H1 (cell line): ENCODE results near the gene SLC12A4. TPM values are rescaled to one million over a fixed set of nuclear protein-coding genes. Genes with fewer than 3 reads are reported as not detected.

ENCODE experiments used
- CTCF ChIA-PET: fragments of 300-600 bp; sonication (Branson Sonifier 250); formaldehyde crosslinking; loops from one replicate; lab custom pipeline; 2021; ENCODE audit not compliant: partially characterized antibody; lab: Charles Lee
- POLR2A ChIA-PET: fragments of 300-600 bp; sonication (Branson Sonifier 250); formaldehyde crosslinking; loops from one replicate; lab custom pipeline; 2021; ENCODE audit warnings: inconsistent platforms; ENCODE audit not compliant: partially characterized antibody; lab: Charles Lee
- DNase-seq, 2 experiments: peaks; one replicate each; pipeline versions ENCODE4 v3.0.0 to v3.0.0-alpha.2; 2010 to 2022; ENCODE audit warnings: low spot score in 2 of 2, low read depth in 1 of 2, mixed read lengths in 1 of 2
- FAIRE-seq: peaks from 2 replicates; lab custom pipeline; 2011; peaks lifted over from hg19 to GRCh38; lab: Jason Lieb, UNC
- H2AFZ ChIP-seq: 2 replicates; pipeline ENCODE4 v1.8.1; 2012; ENCODE audit warnings: low read length, inconsistent platforms
- H2AK5ac ChIP-seq: 2 replicates; pipeline ENCODE4 v1.6.1; 2013; ENCODE audit warnings: low read depth, low read length
- H2BK120ac ChIP-seq: replicated peaks from 2 replicates; pipeline ENCODE3; 2013; ENCODE audit warnings: low read depth, low read length, inconsistent platforms
- H2BK12ac ChIP-seq: 2 replicates; pipeline ENCODE4 v1.6.1; 2013; ENCODE audit warnings: low read depth, low read length
- H2BK15ac ChIP-seq: 2 replicates; pipeline ENCODE4 v1.6.1; 2013; ENCODE audit warnings: low read length
- H2BK20ac ChIP-seq: 2 replicates; pipeline ENCODE4 v1.6.1; 2013; ENCODE audit warnings: low read length
- H2BK5ac ChIP-seq: 2 replicates; pipeline ENCODE4 v1.6.1; 2013; ENCODE audit warnings: low read depth, low read length
- H3K14ac ChIP-seq: 2 replicates; pipeline ENCODE4 v1.6.1; 2013; ENCODE audit warnings: inconsistent platforms; ENCODE audit not compliant: insufficient read length
- H3K18ac ChIP-seq: 2 replicates; pipeline ENCODE4 v1.6.1; 2013; ENCODE audit warnings: low read length; ENCODE audit errors: extremely low read depth
- H3K23ac ChIP-seq: 2 replicates; pipeline ENCODE4 v1.6.1; 2013; ENCODE audit warnings: inconsistent platforms; ENCODE audit not compliant: insufficient read length
- H3K23me2 ChIP-seq: 2 replicates; pipeline ENCODE4 v1.6.1; 2013; ENCODE audit warnings: low read depth, low read length
- H3K27ac ChIP-seq: 2 replicates; pipeline ENCODE4 v1.6.1; 2011; ENCODE audit warnings: low read depth, low read length, inconsistent platforms
- H3K27me3 ChIP-seq, 4 experiments: replicated peaks in 1 of 4; 1 replicate in 1 of 4; 2 replicates in 3 of 4; pipeline versions ENCODE4 v1.6.1 to v1.8.1; 2011 to 2013; ENCODE audit warnings: low read length in 3 of 4, mild to moderate bottlenecking in 3 of 4, inconsistent platforms in 2 of 4, mixed read lengths in 2 of 4, moderate library complexity in 1 of 4; ENCODE audit not compliant: control insufficient read depth in 3 of 4, insufficient read depth in 3 of 4; ENCODE audit errors: extremely low read depth in 1 of 4
- H3K36me3 ChIP-seq, 4 experiments: 2 replicates each; pipeline versions ENCODE4 v1.6.1 to v1.8.1; 2011 to 2013; ENCODE audit warnings: mild to moderate bottlenecking in 4 of 4, low read length in 3 of 4, moderate library complexity in 2 of 4, control low read depth in 1 of 4, inconsistent platforms in 1 of 4; ENCODE audit not compliant: insufficient read depth in 4 of 4, control insufficient read depth in 2 of 4
- H3K4ac ChIP-seq: replicated peaks from 2 replicates; pipeline ENCODE3; 2013; ENCODE audit warnings: low read length, low read depth, mixed read lengths, inconsistent platforms; ENCODE audit not compliant: insufficient read length
- H3K4me1 ChIP-seq, 4 experiments: replicated peaks in 1 of 4; 1 replicate in 1 of 4; 2 replicates in 3 of 4; pipeline versions ENCODE4 v1.6.1 to v1.8.1; 2011 to 2013; ENCODE audit warnings: low read length in 3 of 4, inconsistent platforms in 2 of 4, mixed read lengths in 1 of 4; ENCODE audit not compliant: insufficient read depth in 4 of 4, control insufficient read depth in 3 of 4
- H3K4me2 ChIP-seq, 2 experiments: 2 replicates each; pipeline versions ENCODE4 v1.6.1 to v1.8.1; 2011 to 2013; ENCODE audit warnings: low read depth in 2 of 2, low read length in 2 of 2, control low read depth in 1 of 2, inconsistent platforms in 1 of 2, mild to moderate bottlenecking in 1 of 2; ENCODE audit not compliant: insufficient read depth in 1 of 2
- H3K4me3 ChIP-seq, 4 experiments: fragments of 200-600, 300-600 bp in 1 of 4; sonication (generic), shearing (Covaris generic), sonication (Bioruptor Twin) in 1 of 4; 2 replicates each; pipeline versions ENCODE4 v1.5.1 to v1.8.1; 2011 to 2016; ENCODE audit warnings: low read length in 4 of 4, low read depth in 3 of 4, control low read depth in 2 of 4, inconsistent platforms in 2 of 4, mild to moderate bottlenecking in 2 of 4, mixed read lengths in 1 of 4, moderate library complexity in 1 of 4; ENCODE audit not compliant: insufficient read depth in 2 of 4; ENCODE audit errors: extremely low read depth in 1 of 4
- H3K56ac ChIP-seq: replicated peaks from 2 replicates; pipeline ENCODE3; 2013; ENCODE audit warnings: low read depth, mild to moderate bottlenecking, mixed read lengths, low read length, inconsistent platforms; ENCODE audit not compliant: insufficient read length
- H3K79me1 ChIP-seq: 2 replicates; pipeline ENCODE4 v1.6.1; 2013; ENCODE audit warnings: low read depth, low read length, control low read depth
- H3K79me2 ChIP-seq, 2 experiments: 2 replicates each; pipeline versions ENCODE4 v1.6.1 to v1.8.1; 2012 to 2013; ENCODE audit warnings: low read length in 2 of 2, mild to moderate bottlenecking in 2 of 2, inconsistent platforms in 1 of 2; ENCODE audit not compliant: insufficient read depth in 2 of 2, control insufficient read depth in 1 of 2
- H3K9ac ChIP-seq, 4 experiments: replicated peaks in 1 of 4; 1 replicate in 1 of 4; 2 replicates in 3 of 4; pipeline versions ENCODE4 v1.6.1 to v1.8.1; 2011 to 2013; ENCODE audit warnings: low read depth in 3 of 4, low read length in 3 of 4, control low read depth in 2 of 4, mild to moderate bottlenecking in 2 of 4, moderate library complexity in 2 of 4, inconsistent platforms in 1 of 4; ENCODE audit errors: extremely low read depth in 1 of 4
- H3K9me3 ChIP-seq, 2 experiments: 2 replicates each; pipeline versions ENCODE4 v1.6.1 to v1.8.1; 2012 to 2013; ENCODE audit warnings: mild to moderate bottlenecking in 2 of 2, moderate library complexity in 2 of 2, control low read depth in 1 of 2, inconsistent platforms in 1 of 2, low read depth in 1 of 2, low read length in 1 of 2, mixed read lengths in 1 of 2; ENCODE audit not compliant: insufficient read depth in 2 of 2
- H4K20me1 ChIP-seq, 2 experiments: replicated peaks in 1 of 2; 2 replicates each; pipeline versions ENCODE3 to v1.8.1; 2011 to 2013; ENCODE audit warnings: inconsistent platforms in 2 of 2, low read length in 2 of 2, mild to moderate bottlenecking in 1 of 2; ENCODE audit not compliant: insufficient read depth in 2 of 2, control insufficient read depth in 1 of 2
- H4K5ac ChIP-seq: 2 replicates; pipeline ENCODE4 v1.6.1; 2013; ENCODE audit warnings: low read length, low read depth, mixed read lengths, inconsistent platforms; ENCODE audit not compliant: insufficient read length
- H4K8ac ChIP-seq: 2 replicates; pipeline ENCODE4 v1.8.0; 2013; ENCODE audit warnings: mild to moderate bottlenecking, moderate library complexity, low read length, inconsistent platforms; ENCODE audit not compliant: insufficient read depth; ENCODE audit errors: extremely low read depth
- H4K91ac ChIP-seq: replicated peaks from 2 replicates; pipeline ENCODE3; 2013; ENCODE audit warnings: low read length, mixed read lengths, inconsistent platforms; ENCODE audit not compliant: insufficient read length
- POLR2A ChIP-seq, 2 experiments: IDR thresholded peaks; 1 replicate in 1 of 2; 2 replicates in 1 of 2; pipeline ENCODE4 v1.6.1; 2011; ENCODE audit warnings: low read depth in 2 of 2, low read length in 2 of 2, mild to moderate bottlenecking in 2 of 2; ENCODE audit errors: control extremely low read depth in 1 of 2
- SP2 ChIP-seq: IDR thresholded peaks from 2 replicates; pipeline ENCODE4 v1.6.1; 2012; ENCODE audit warnings: mild to moderate bottlenecking, low read length, inconsistent platforms
- WGBS, 2 experiments: shearing (Covaris generic) in 1 of 2; methylation state at CpG; one replicate each; pipeline versions ENCODE4 v1.1.6 to v1.1.7; 2013 to 2015; ENCODE audit warnings: low lambda C conversion rate in 2 of 2, mixed read lengths in 2 of 2, inconsistent platforms in 1 of 2, low coverage in 1 of 2, missing lambda C conversion rate in 1 of 2; ENCODE audit not compliant: insufficient replicate concordance in 2 of 2, insufficient coverage in 1 of 2, insufficient read length in 1 of 2; ENCODE audit errors: extremely low coverage in 1 of 2, missing lambda C conversion rate in 1 of 2; 5-methylcytosine and 5-hydroxymethylcytosine counted together
- polyA plus RNA-seq, 7 experiments: library from polyadenylated mRNA; depleted of rRNA in 3 of 7; stranded (reverse) in 5 of 7; unstranded in 2 of 7; fragments of >200 nt in 5 of 7; fragments of 200-250 nt in 2 of 7; gene quantifications; 1 replicate in 5 of 7; 2 replicates in 1 of 7; 4 replicates in 1 of 7; pipeline versions ENCODE4 v1.2.1 to v1.2.3, GENCODE V29; 2011 to 2013; ENCODE audit warnings: missing spikeins in 2 of 7, mixed read lengths in 2 of 7
- total RNA-seq: library from RNA; stranded (reverse); fragmentation: NEBNext Ultra II Directional; extraction: Animal tissue kit (Norgen Biotek cat#: 25700); gene quantifications from 2 replicates; pipeline ENCODE4 v1.2.1, GENCODE V29; 2021
- TF ChIP-seq, protein P1 (sequence below), 3 experiments: IDR thresholded peaks; 1 replicate in 2 of 3; 2 replicates in 1 of 3; pipeline versions ENCODE4 v1.5.1 to v1.6.1; 2011; ENCODE audit warnings: low read length in 3 of 3, mild to moderate bottlenecking in 3 of 3, inconsistent platforms in 2 of 3, low read depth in 1 of 3, moderate library complexity in 1 of 3; ENCODE audit not compliant: insufficient read depth in 1 of 3; ENCODE audit errors: control extremely low read depth in 1 of 3

The SLC12A4 gene
- total and polyA plus RNA-seq, 2 of the 8 experiments (the other 6 are each of a cell fraction or from before 2014, with no cell fraction given), result 41.3 to 49.3 TPM

DNA sequence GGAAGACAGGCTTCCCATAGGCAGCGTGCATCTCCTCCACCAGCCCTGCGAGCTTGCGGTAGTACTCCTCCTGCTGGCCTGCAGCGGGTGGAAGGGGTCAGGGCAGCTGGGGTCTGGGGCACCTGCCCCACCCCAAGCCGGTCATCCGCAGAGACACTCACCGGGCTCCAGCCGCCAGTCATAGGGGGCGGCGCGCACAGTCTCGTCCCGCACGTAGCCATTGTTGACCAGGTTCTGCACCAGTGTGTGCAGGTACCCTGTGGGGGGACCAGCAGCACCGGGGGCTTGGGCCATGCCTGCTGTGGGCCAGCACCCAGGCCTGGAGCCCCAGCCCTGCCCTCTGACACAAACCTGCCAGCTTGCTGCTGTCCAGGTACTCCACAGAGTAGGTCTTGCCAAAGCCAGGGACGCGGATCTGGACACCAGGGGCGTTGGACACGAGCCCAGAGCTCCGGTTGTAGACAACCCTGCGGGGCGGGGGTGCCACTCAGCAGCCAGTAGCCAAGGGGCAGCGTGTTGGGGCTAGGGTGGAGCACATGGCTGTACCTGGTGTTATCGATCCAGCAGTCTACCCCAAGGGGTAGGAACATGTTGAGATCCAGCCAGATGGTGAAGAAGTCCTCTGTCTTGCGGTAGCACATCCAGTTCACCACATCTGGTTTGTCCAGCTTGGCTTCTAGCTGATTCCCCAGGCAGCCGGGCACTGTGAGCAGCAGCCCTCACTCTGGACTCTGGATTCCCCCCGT, 25.8 kb downstream of the SLC12A4 start:
- H3K36me3 ChIP-seq, result peaks cover 3 to 30% (median 15%) of the 10 kb centered on the region in 4 experiments; a peak in 6 of 8 replicates
- H3K18ac ChIP-seq, result no peak overlapping the region
- H3K4me2 ChIP-seq, result no peak overlapping the region
- H3K79me2 ChIP-seq, result no peaks in the 10 kb centered on the region
- no peak overlapping the region for H2AFZ ChIP-seq
- DNase-seq (no peak), FAIRE-seq (no peak)
- no peaks in the 10 kb centered on the region for H3K9me3 ChIP-seq
- H2BK20ac ChIP-seq, result no peak overlapping the region
- H2BK120ac ChIP-seq, result no peak overlapping the region
- H4K20me1 ChIP-seq, result peaks cover 15 to 36% of the 10 kb centered on the region in 2 experiments
- ChIA-PET POLR2A (interaction anchor here (1.0 to 6.8 kb wide), 9 partner anchors 7 to 122 kb away, joined by 3 to 31 read pairs (median 3); partner anchors contain the start of genes CTRL, NRN1L and PSMB10), CTCF (interaction anchor here (0.6 to 27.1 kb wide), 39 partner anchors 8 to 299 kb away, joined by 3 to 623 read pairs (median 5); partner anchors contain the start of genes CENPT, CTRL, EDC4 and NRN1L)
- no peak overlapping the region; the same call in 1 of the 2 replicates for H4K8ac ChIP-seq
- H3K4me3 ChIP-seq, result no peak overlapping the region
- H3K23me2 ChIP-seq, result no peaks in the 10 kb centered on the region
- H3K23ac ChIP-seq, result no peak overlapping the region
- no peak overlapping the region for H3K14ac ChIP-seq
- no peak overlapping the region for H3K4ac ChIP-seq
- no peak overlapping the region for H4K91ac ChIP-seq
- H3K27me3 ChIP-seq, result no peaks in the 10 kb centered on the region
- H2AK5ac ChIP-seq, result no peak overlapping the region
- H2BK12ac ChIP-seq, result no peak overlapping the region
- WGBS, 2 experiments, result 93% methylated on average over 25 of the region's 27 CpGs; no CpG with 5 or more reads in 1 of the 2 experiments
- no peak overlapping the region for H3K27ac ChIP-seq
- peaks cover 2% of the 10 kb centered on the region; the same call in 1 of the 2 replicates for H3K79me1 ChIP-seq
- H3K4me1 ChIP-seq, result no peaks in the 10 kb centered on the region; a peak in 1 of 7 replicates
- TF ChIP-seq, protein P1, sequence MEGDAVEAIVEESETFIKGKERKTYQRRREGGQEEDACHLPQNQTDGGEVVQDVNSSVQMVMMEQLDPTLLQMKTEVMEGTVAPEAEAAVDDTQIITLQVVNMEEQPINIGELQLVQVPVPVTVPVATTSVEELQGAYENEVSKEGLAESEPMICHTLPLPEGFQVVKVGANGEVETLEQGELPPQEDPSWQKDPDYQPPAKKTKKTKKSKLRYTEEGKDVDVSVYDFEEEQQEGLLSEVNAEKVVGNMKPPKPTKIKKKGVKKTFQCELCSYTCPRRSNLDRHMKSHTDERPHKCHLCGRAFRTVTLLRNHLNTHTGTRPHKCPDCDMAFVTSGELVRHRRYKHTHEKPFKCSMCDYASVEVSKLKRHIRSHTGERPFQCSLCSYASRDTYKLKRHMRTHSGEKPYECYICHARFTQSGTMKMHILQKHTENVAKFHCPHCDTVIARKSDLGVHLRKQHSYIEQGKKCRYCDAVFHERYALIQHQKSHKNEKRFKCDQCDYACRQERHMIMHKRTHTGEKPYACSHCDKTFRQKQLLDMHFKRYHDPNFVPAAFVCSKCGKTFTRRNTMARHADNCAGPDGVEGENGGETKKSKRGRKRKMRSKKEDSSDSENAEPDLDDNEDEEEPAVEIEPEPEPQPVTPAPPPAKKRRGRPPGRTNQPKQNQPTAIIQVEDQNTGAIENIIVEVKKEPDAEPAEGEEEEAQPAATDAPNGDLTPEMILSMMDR (IDR thresholded peaks at IDR 0.05; ENCODE audit: control extremely low read depth in 1 of 3, insufficient read depth in 1 of 3, low read depth in 1 of 3, low read length in 3 of 3), result peak in 1 of 3 experiments; percentile 52; a peak in 1 of 4 replicates
- TF ChIP-seq SP2 (no peak), POLR2A (IDR thresholded peaks at IDR 0.05; ENCODE audit: control extremely low read depth in 1 of 2, low read depth in 2 of 2, low read length in 2 of 2) (0 out of 3 replicates have a peak, but pooled peaks of 1 of the 2 experiments have one; percentile 41)
- no peak overlapping the region for H3K9ac ChIP-seq
- no peak overlapping the region for H3K56ac ChIP-seq
- no peak overlapping the region for H4K5ac ChIP-seq
- no peak overlapping the region for H2BK15ac ChIP-seq
- no peak overlapping the region for H2BK5ac ChIP-seq
